CD4-positive, CD25-positive, alpha-beta regulatory T cell (primary cell): Measurements from ENCODE around the gene TMEM40. TPM values are rescaled to one million over a fixed set of nuclear protein-coding genes. Genes with fewer than 3 reads are reported as not detected.
"Not testable (repeated sequence)": the region's sequence is repeated elsewhere in the genome, so short reads cannot be mapped to it uniquely, and the experiment has no call there.

ENCODE experiments used
- ATAC-seq, 2 donors: fragments of 150-1000 bp; cut with Tn5 transposase; one replicate each; pipeline ENCODE4 v1.10.0; 2021; ENCODE audit warnings: low read depth in 2 of 2, moderate number of reproducible peaks in 2 of 2, moderate library complexity in 1 of 2
- DNase-seq, 3 donors: peaks; one replicate each; pipeline versions ENCODE4 v3.0.0 to v3.0.0-alpha.2; 2012 to 2022; ENCODE audit warnings: mixed read lengths in 1 of 3
- H3K27ac ChIP-seq: one replicate; pipeline ENCODE4 v1.7.0; 2013; ENCODE audit warnings: mild to moderate bottlenecking, low read length; ENCODE audit not compliant: insufficient read depth, poor library complexity, severe bottlenecking
- H3K27me3 ChIP-seq: one replicate; pipeline ENCODE4 v1.7.0; 2013; ENCODE audit warnings: low read length; ENCODE audit not compliant: control insufficient read depth, insufficient read depth
- H3K36me3 ChIP-seq: one replicate; pipeline ENCODE4 v1.7.0; 2013; ENCODE audit warnings: mild to moderate bottlenecking, low read length, moderate library complexity; ENCODE audit not compliant: control insufficient read depth, insufficient read depth
- H3K4me1 ChIP-seq: 2 replicates; pipeline ENCODE4 v1.7.0; 2013; ENCODE audit warnings: mild to moderate bottlenecking, low read length; ENCODE audit not compliant: insufficient read depth, control insufficient read depth, poor library complexity, severe bottlenecking
- H3K4me3 ChIP-seq: one replicate; pipeline ENCODE4 v1.7.0; 2013; ENCODE audit warnings: low read depth, mild to moderate bottlenecking, low read length, moderate library complexity
- H3K9me3 ChIP-seq, 2 experiments: 1 replicate in 1 of 2; 2 replicates in 1 of 2; pipeline ENCODE4 v1.7.0; 2013; ENCODE audit warnings: low read length in 2 of 2, mild to moderate bottlenecking in 1 of 2, moderate library complexity in 1 of 2; ENCODE audit not compliant: control insufficient read depth in 2 of 2
- H3K27ac Mint-ChIP-seq, 3 donors: one replicate each; pipeline ENCODE4 v1.8.0; 2020 to 2022; ENCODE audit warnings: mild to moderate bottlenecking in 3 of 3, mixed read lengths in 3 of 3, moderate library complexity in 2 of 3
- H3K27me3 Mint-ChIP-seq: one replicate; pipeline ENCODE4 v1.8.0; 2022; ENCODE audit warnings: mild to moderate bottlenecking, mixed read lengths
- H3K36me3 Mint-ChIP-seq: one replicate; pipeline ENCODE4 v1.8.0; 2020; ENCODE audit warnings: mixed read lengths
- H3K4me1 Mint-ChIP-seq, 4 donors: one replicate each; pipeline ENCODE4 v1.8.0; 2020 to 2022; ENCODE audit warnings: mixed read lengths in 4 of 4, mild to moderate bottlenecking in 1 of 4
- H3K4me3 Mint-ChIP-seq, 4 donors: one replicate each; pipeline ENCODE4 v1.8.0; 2020 to 2022; ENCODE audit warnings: mild to moderate bottlenecking in 4 of 4, mixed read lengths in 4 of 4, moderate library complexity in 3 of 4
- H3K9me3 Mint-ChIP-seq, 7 donors: one replicate each; pipeline ENCODE4 v1.8.0; 2020 to 2022; ENCODE audit warnings: mixed read lengths in 7 of 7, mild to moderate bottlenecking in 3 of 7, moderate library complexity in 2 of 7
- polyA plus RNA-seq, 4 donors: library from polyadenylated mRNA; unstranded; fragments of 300-500 nt; fragmentation: Illumina TruSeq; gene quantifications; one replicate each; pipeline ENCODE4 v1.2.3, GENCODE V29; 2021
- total RNA-seq: library from RNA; stranded (reverse); gene quantifications from one replicate; pipeline ENCODE4 v1.2.3, GENCODE V29; 2022

TMEM40 gene
- total and polyA plus RNA-seq, 5 donors from 2014 or later = 4.4 TPM; not detected in 4

DNA sequence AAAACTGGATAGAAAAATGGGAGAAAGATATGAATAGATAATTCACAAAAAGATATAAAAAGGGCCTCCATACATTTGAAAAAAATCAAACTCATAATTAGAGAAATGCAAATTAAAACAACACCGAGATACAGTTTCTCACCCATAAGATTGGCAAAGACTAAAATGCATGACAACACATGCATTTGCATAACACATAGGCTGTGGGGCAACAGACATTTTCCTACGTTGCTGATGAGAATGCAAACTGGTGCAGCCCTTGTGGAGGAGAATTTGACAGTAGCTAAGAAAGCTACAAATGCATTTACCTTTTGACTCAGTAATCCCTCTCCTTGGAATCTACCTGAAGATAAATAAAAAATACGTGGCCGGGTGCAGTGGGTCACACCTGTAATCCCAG is 26.0 kb upstream of the TMEM40 start:
- peaks cover 41% of the 10 kb centered on the region for H3K27me3 Mint-ChIP-seq
- no peak overlapping the region for H3K4me3 Mint-ChIP-seq
- Histone ChIP-seq H3K27me3 (peaks cover 7% of the 10 kb centered on the region), H3K27ac (no peak overlapping the region), H3K4me3 (no peak overlapping the region), H3K9me3 (no peaks in the 10 kb centered on the region), H3K36me3 (no peaks in the 10 kb centered on the region), H3K4me1 (no peaks in the 10 kb centered on the region)
- H3K36me3 Mint-ChIP-seq = no peaks in the 10 kb centered on the region
- H3K27ac Mint-ChIP-seq = no peak overlapping the region
- no peak for DNase-seq
- H3K4me1 Mint-ChIP-seq = no peaks in the 10 kb centered on the region
- ATAC-seq = no peak
- H3K9me3 Mint-ChIP-seq = no peaks in the 10 kb centered on the region

- H3K9me3 Mint-ChIP-seq = no peaks in the 10 kb centered on the region
- DNase-seq (peak in 1 of 3 donors; percentile 26), ATAC-seq (no peak)
- Histone ChIP-seq H3K36me3 (no peaks in the 10 kb centered on the region), H3K4me1 (no peaks in the 10 kb centered on the region), H3K4me3 (no peak overlapping the region), H3K9me3 (no peaks in the 10 kb centered on the region), H3K27ac (no peak overlapping the region), H3K27me3 (peaks cover 7% of the 10 kb centered on the region)
- H3K4me1 Mint-ChIP-seq = no peaks in the 10 kb centered on the region
- H3K27me3 Mint-ChIP-seq = peaks cover 37% of the 10 kb centered on the region
- H3K36me3 Mint-ChIP-seq = no peaks in the 10 kb centered on the region
- no peak overlapping the region for H3K4me3 Mint-ChIP-seq
- H3K27ac Mint-ChIP-seq = peak overlapping the region in 1 of 3 donors; percentile 30
These were observed 23.2 kb upstream of the TMEM40 start for GRCh38 chr3:12782172-12782815.

GRCh38 chr3:12780751-12781150 is 21.7 kb upstream of the TMEM40 start:
- no peaks in the 10 kb centered on the region for H3K4me1 ChIP-seq
- Mint-ChIP-seq H3K9me3 (no peaks in the 10 kb centered on the region), H3K4me3 (no peak overlapping the region), H3K4me1 (no peaks in the 10 kb centered on the region), H3K27ac (no peak overlapping the region), H3K27me3 (peaks cover 28% of the 10 kb centered on the region), H3K36me3 (no peaks in the 10 kb centered on the region)
- peaks cover 7% of the 10 kb centered on the region for H3K27me3 ChIP-seq
- no peak overlapping the region for H3K27ac ChIP-seq
- no peaks in the 10 kb centered on the region for H3K9me3 ChIP-seq
- H3K4me3 ChIP-seq = no peak overlapping the region
- DNase-seq = no peak
- ATAC-seq = no peak
- H3K36me3 ChIP-seq = no peaks in the 10 kb centered on the region

DNA sequence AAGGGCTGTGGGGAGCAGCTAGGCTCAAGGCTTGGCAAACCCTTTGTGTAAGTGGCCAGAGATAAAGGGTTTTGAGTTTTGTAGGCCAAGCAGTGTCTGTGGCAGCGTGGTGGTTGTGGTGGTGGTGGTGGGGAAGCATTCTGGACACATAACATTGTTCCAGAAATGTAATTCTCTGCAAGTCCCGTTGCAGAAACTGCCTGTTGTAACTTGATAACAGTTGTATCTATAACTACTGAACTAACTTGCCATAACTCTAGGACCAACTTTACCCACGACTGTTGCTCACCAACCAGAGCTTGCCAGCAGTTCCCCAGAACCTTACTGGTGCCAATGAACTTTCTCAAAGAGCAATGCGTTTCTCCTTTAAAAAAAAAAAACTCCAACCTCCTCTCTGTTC is 18.1 kb upstream of the TMEM40 start:
- no peak for ATAC-seq
- Mint-ChIP-seq H3K9me3 (peaks cover 0 to 4% (median 0%) of the 10 kb centered on the region in 7 donors), H3K36me3 (no peaks in the 10 kb centered on the region), H3K4me3 (no peak overlapping the region), H3K27ac (no peak overlapping the region), H3K4me1 (peaks cover 0 to 10% (median 5%) of the 10 kb centered on the region in 4 donors), H3K27me3 (peaks cover 23% of the 10 kb centered on the region)
- Histone ChIP-seq H3K4me3 (no peak overlapping the region), H3K9me3 (no peaks in the 10 kb centered on the region), H3K27ac (no peak overlapping the region), H3K4me1 (no peaks in the 10 kb centered on the region), H3K27me3 (peaks cover 4% of the 10 kb centered on the region), H3K36me3 (no peaks in the 10 kb centered on the region)
- DNase-seq = no peak

DNA sequence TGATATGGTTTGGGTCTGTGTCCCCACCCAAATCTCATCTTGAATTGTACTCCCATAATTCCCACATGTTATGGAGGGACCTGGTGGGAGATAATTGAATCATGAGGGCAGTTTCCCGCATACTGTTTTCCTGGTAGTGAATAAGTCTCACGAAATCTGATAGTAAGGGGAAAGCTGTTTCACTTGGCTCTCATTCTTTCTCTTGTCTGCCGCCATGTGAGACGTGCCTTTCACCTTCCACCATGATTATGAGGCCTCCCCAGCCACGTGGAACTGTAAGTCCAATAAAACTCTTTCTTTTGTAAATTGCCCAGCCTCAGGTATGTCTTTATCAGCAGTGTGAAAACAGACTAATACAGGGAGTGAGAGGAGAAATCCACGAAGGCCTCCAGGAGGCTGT is 16.9 kb upstream of the TMEM40 start:
- not testable (repeated sequence) for H3K9me3 ChIP-seq, H3K9me3 Mint-ChIP-seq, H3K27ac Mint-ChIP-seq, H3K36me3 ChIP-seq, H3K4me1 ChIP-seq, DNase-seq, H3K27ac ChIP-seq, H3K4me3 Mint-ChIP-seq, H3K36me3 Mint-ChIP-seq, H3K4me3 ChIP-seq, ATAC-seq, H3K27me3 ChIP-seq
- peaks cover 0 to 10% (median 5%) of the 10 kb centered on the region in 4 donors for H3K4me1 Mint-ChIP-seq
- peaks cover 21% of the 10 kb centered on the region for H3K27me3 Mint-ChIP-seq

DNA sequence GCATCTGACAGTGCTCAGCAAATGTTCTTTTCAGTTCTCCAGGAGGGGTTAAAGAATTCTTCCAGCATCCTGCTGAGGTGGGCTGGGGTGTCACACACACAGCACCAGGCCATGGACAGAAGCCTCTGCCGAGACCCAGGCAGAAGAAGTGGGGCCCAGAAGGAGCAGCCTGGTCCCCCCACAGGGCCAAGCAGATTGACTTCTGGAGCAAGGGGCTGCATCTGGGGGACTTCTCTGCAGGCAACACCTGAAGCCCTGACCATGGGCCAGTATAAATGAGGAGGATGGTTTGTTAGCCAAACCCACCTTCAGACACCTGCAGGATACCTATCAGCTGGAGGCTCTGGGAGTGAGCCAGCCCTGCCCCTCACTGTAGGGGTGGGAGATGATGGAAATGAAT is 16.2 kb upstream of the TMEM40 start:
- ATAC-seq = no peak
- Mint-ChIP-seq H3K27me3 (peaks cover 21% of the 10 kb centered on the region), H3K36me3 (no peaks in the 10 kb centered on the region), H3K4me1 (peaks cover 0 to 10% (median 5%) of the 10 kb centered on the region in 4 donors), H3K4me3 (no peak overlapping the region), H3K27ac (no peak overlapping the region), H3K9me3 (peaks cover 0 to 4% (median 0%) of the 10 kb centered on the region in 7 donors)
- Histone ChIP-seq H3K4me1 (no peaks in the 10 kb centered on the region), H3K27me3 (peaks cover 2% of the 10 kb centered on the region), H3K27ac (no peak overlapping the region), H3K4me3 (no peak overlapping the region), H3K9me3 (no peaks in the 10 kb centered on the region), H3K36me3 (no peaks in the 10 kb centered on the region)
- DNase-seq = no peak

DNA sequence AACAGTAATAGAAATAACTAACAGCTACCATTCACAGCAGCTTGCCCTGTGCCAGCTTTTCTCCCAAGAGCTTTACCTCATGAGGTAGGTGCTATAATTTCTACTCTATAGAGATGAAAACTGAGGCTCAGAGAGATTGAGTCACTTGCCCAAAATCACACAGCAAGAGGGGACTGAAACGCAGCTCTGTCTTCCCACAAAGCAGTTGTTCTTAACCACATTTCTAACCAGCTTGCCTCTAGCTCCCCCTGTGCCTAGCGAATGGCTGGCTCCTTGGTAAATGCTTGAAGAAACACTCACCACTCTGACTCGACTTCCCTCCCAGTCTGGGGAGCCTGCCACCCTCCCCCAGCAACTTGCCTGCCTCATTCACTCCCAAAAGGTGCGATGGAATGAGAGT is 15.6 kb upstream of the TMEM40 start:
- no peak overlapping the region for H3K27ac Mint-ChIP-seq
- ATAC-seq (no peak), DNase-seq (no peak)
- H3K36me3 Mint-ChIP-seq = no peaks in the 10 kb centered on the region
- Histone ChIP-seq H3K36me3 (no peaks in the 10 kb centered on the region), H3K27me3 (peaks cover 2% of the 10 kb centered on the region), H3K9me3 (no peaks in the 10 kb centered on the region), H3K4me1 (no peaks in the 10 kb centered on the region), H3K27ac (no peak overlapping the region), H3K4me3 (no peak overlapping the region)
- peaks cover 21% of the 10 kb centered on the region for H3K27me3 Mint-ChIP-seq
- no peak overlapping the region for H3K4me3 Mint-ChIP-seq
- peaks cover 0 to 10% (median 5%) of the 10 kb centered on the region in 4 donors for H3K4me1 Mint-ChIP-seq
- H3K9me3 Mint-ChIP-seq = peaks cover 0 to 4% (median 0%) of the 10 kb centered on the region in 7 donors

DNA sequence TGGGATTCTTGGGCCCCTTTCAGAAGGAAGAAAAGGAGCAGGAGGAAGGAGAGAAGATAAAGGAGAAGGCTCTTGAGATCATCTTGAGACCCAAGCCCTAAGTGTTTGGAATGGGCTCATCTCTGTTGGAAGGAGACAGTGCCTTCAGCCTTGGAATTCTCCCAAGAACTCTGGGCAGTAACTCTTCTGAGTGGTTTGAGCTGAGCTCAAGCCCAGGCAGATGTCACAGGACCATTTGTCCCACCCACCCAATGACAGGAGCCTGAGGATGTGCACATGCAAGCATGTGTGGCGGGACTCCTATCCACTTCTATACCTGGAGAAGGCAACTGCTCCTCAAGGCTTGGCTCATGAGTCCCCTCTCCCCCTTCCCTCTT is 14.6 kb upstream of the TMEM40 start:
- Histone ChIP-seq H3K36me3 (no peaks in the 10 kb centered on the region), H3K4me3 (no peak overlapping the region), H3K27ac (no peak overlapping the region), H3K4me1 (no peaks in the 10 kb centered on the region), H3K9me3 (no peaks in the 10 kb centered on the region), H3K27me3 (peaks cover 2% of the 10 kb centered on the region)
- H3K9me3 Mint-ChIP-seq = peaks cover 0 to 4% (median 0%) of the 10 kb centered on the region in 7 donors
- H3K4me3 Mint-ChIP-seq = no peak overlapping the region
- H3K27me3 Mint-ChIP-seq = peaks cover 21% of the 10 kb centered on the region
- H3K4me1 Mint-ChIP-seq = peaks cover 0 to 10% (median 5%) of the 10 kb centered on the region in 4 donors
- no peaks in the 10 kb centered on the region for H3K36me3 Mint-ChIP-seq
- no peak overlapping the region for H3K27ac Mint-ChIP-seq
- ATAC-seq (no peak), DNase-seq (no peak)
